ENCODE results near the gene UBE2L3.
"Not testable (repeated sequence)": the region's sequence is repeated elsewhere in the genome, so short reads cannot be mapped to it uniquely, and the experiment has no call there.

The UBE2L3 gene

GRCh38 chr22:21567456-21568346, at the start of gene UBE2L3:
Gene UBE2L3, plus strand, starts transcription at chr22:21567714. Its CDS starts 31 bp downstream, at chr22:21567745.
- peak; percentile 72 to 74 for DNase-seq (ENCODE audit: extremely low read depth in 1 of 2, low read depth in 1 of 2)

GRCh38 chr22:21526705-21527500, 40.6 kb upstream of the UBE2L3 start:
- not testable (repeated sequence) for DNase-seq (ENCODE audit: extremely low read depth in 1 of 2, low read depth in 1 of 2)

- not testable (repeated sequence) for DNase-seq (ENCODE audit: extremely low read depth in 1 of 2, low read depth in 1 of 2)
These were observed 36.0 kb upstream of the UBE2L3 start for GRCh38 chr22:21531525-21531924.

- DNase-seq (ENCODE audit: extremely low read depth in 1 of 2, low read depth in 1 of 2) = not testable (repeated sequence)
These were observed 34.5 kb upstream of the UBE2L3 start for GRCh38 chr22:21532863-21533648.

- DNase-seq (ENCODE audit: extremely low read depth in 1 of 2, low read depth in 1 of 2) = not testable (repeated sequence)
These were observed 27.7 kb upstream of the UBE2L3 start for GRCh38 chr22:21539862-21540261.

- DNase-seq (ENCODE audit: extremely low read depth in 1 of 2, low read depth in 1 of 2) = not testable (repeated sequence)
These were observed 22.8 kb upstream of the UBE2L3 start for GRCh38 chr22:21544432-21545322.

- DNase-seq (ENCODE audit: extremely low read depth in 1 of 2, low read depth in 1 of 2) = not testable (repeated sequence)
These were observed 18.0 kb upstream of the UBE2L3 start for GRCh38 chr22:21549558-21549957.

- not testable (repeated sequence) for DNase-seq (ENCODE audit: extremely low read depth in 1 of 2, low read depth in 1 of 2)
These were observed 17.4 kb upstream of the UBE2L3 start for GRCh38 chr22:21550008-21550677.

- not testable (repeated sequence) for DNase-seq (ENCODE audit: extremely low read depth in 1 of 2, low read depth in 1 of 2)
These were observed 16.9 kb upstream of the UBE2L3 start for GRCh38 chr22:21550678-21551047.

GRCh38 chr22:21551361-21551760, 16.2 kb upstream of the UBE2L3 start, which contains the start of gene RIMBP3C:
Gene RIMBP3C, minus strand, starts transcription at chr22:21551461. Its CDS starts 485 bp downstream, at chr22:21550976.
- not testable (repeated sequence) for DNase-seq (ENCODE audit: extremely low read depth in 1 of 2, low read depth in 1 of 2)

GRCh38 chr22:21559345-21560125, 8.0 kb upstream of the UBE2L3 start:
- not testable (repeated sequence) for DNase-seq (ENCODE audit: extremely low read depth in 1 of 2, low read depth in 1 of 2)

- DNase-seq (ENCODE audit: extremely low read depth in 1 of 2, low read depth in 1 of 2) = not testable (repeated sequence)
These were observed 6.9 kb upstream of the UBE2L3 start for GRCh38 chr22:21560657-21561056.

GRCh38 chr22:21563912-21564311, 3.6 kb upstream of the UBE2L3 start:
- DNase-seq (ENCODE audit: extremely low read depth in 1 of 2, low read depth in 1 of 2) = no peak

GRCh38 chr22:21564411-21564810, 3.1 kb upstream of the UBE2L3 start:
- no peak for DNase-seq (ENCODE audit: extremely low read depth in 1 of 2, low read depth in 1 of 2)

- no peak for DNase-seq (ENCODE audit: extremely low read depth in 1 of 2, low read depth in 1 of 2)
These were observed 997 bp downstream of the UBE2L3 start for GRCh38 chr22:21568347-21569075.

GRCh38 chr22:21569076-21569427, 1.5 kb downstream of the UBE2L3 start:
- not testable (repeated sequence) for DNase-seq (ENCODE audit: extremely low read depth in 1 of 2, low read depth in 1 of 2)

GRCh38 chr22:21569459-21570170, 2.1 kb downstream of the UBE2L3 start:
- DNase-seq (ENCODE audit: extremely low read depth in 1 of 2, low read depth in 1 of 2) = no peak

Data from stimulated activated CD8-positive, alpha-beta memory T cell treated with anti-CD3 and anti-CD28 coated beads, Interleukin-7, amount 100 ng/mL, for 48 hours (primary cell).